Prostate gland (tissue), 2 donors: Measurements from ENCODE around the gene TAAR6. TPM values are rescaled to one million over a fixed set of nuclear protein-coding genes. Genes with fewer than 3 reads are reported as not detected.

ENCODE experiments used
- DNase-seq: peaks from one replicate; pipeline ENCODE4 v3.0.0-alpha.2; 2019; ENCODE audit warnings: low spot score
- H3K27ac ChIP-seq, 2 donors: fragments of 200-600 bp; sonication (generic); 2 replicates each; pipeline ENCODE4 v1.5.1; 2017 to 2019
- H3K27me3 ChIP-seq: fragments of 200-600 bp; sonication (generic); replicated peaks from 2 replicates; pipeline ENCODE4 v1.5.1; 2019; ENCODE audit not compliant: insufficient read depth
- H3K36me3 ChIP-seq, 2 donors: fragments of 200-600 bp; sonication (generic); 1 replicate in 1 of 2; 2 replicates in 1 of 2; pipeline versions ENCODE4 v1.5.1 to v1.8.1; 2017 to 2019
- H3K4me1 ChIP-seq: fragments of 200-600 bp; sonication (generic); replicated peaks from 2 replicates; pipeline ENCODE4 v1.5.1; 2019
- H3K4me3 ChIP-seq, 2 donors: fragments of 200-600 bp; sonication (generic); 2 replicates each; pipeline ENCODE4 v1.5.1; 2017 to 2019
- H3K9me3 ChIP-seq: fragments of 200-600 bp; sonication (generic); 2 replicates; pipeline ENCODE4 v1.5.1; 2017
- CTCF ChIP-seq, 4 experiments: fragments of 200-600 bp in 2 of 4; fragments of 450-650 bp in 2 of 4; sonication (generic) in 2 of 4; IDR thresholded peaks; 1 replicate in 3 of 4; 2 replicates in 1 of 4; pipeline ENCODE4 v1.5.1; 2016 to 2019; ENCODE audit warnings: antibody characterized with exemption in 4 of 4, mild to moderate bottlenecking in 2 of 4, moderate library complexity in 2 of 4
- POLR2A ChIP-seq: fragments of 450-650 bp; IDR thresholded peaks from one replicate; pipeline ENCODE4 v1.6.1; 2016; ENCODE audit warnings: antibody characterized with exemption, mild to moderate bottlenecking
- POLR2AphosphoS5 ChIP-seq: sonication (generic); formaldehyde crosslinking; IDR thresholded peaks from one replicate; pipeline ENCODE4 v1.6.1; 2017; ENCODE audit warnings: antibody characterized with exemption
- WGBS: methylation state at CpG from one replicate; pipeline ENCODE4 v1.1.5; 2018; 5-methylcytosine and 5-hydroxymethylcytosine counted together
- intact Hi-C: fragments of 100-400 bp; cut with DNase I; formaldehyde crosslinking; loops from one replicate; pipeline ENCODE4 v1.14.2; 2022
- total RNA-seq, 2 donors: library from RNA; depleted of rRNA; stranded (reverse); fragments of >200 nt; gene quantifications; one replicate each; pipeline ENCODE4 v1.1.0, GENCODE V29; 2016

TAAR6 gene
- total RNA-seq: not detected

GRCh38 chr6:132570221-132570777 lies at the start of gene TAAR6:
TSS of gene TAAR6 (plus strand) at chr6:132570322. CDS start at chr6:132570322, 0 bp downstream.
- WGBS: 80% methylated on average over 15 of the region's 15 CpGs

GRCh38 chr6:132520953-132521352 lies 49.2 kb upstream of the TAAR6 start:
- TF ChIP-seq POLR2AphosphoS5 (no peak), CTCF (IDR thresholded peaks at IDR 0.05) (no peak), POLR2A (no peak)
- no peaks in the 10 kb centered on the region for H3K27me3 ChIP-seq
- no peak for DNase-seq
- H3K27ac ChIP-seq: no peak overlapping the region
- H3K4me1 ChIP-seq: no peaks in the 10 kb centered on the region
- no peaks in the 10 kb centered on the region for H3K36me3 ChIP-seq
- intact Hi-C loops: no loop called here
- no peaks in the 10 kb centered on the region for H3K9me3 ChIP-seq
- WGBS: 71% methylated on average over 2 of the region's 2 CpGs
- no peak overlapping the region for H3K4me3 ChIP-seq

More at GRCh38 chr6:132570221-132570777, at the start of gene TAAR6:
- Histone ChIP-seq H3K4me3 (no peak within 1 kb of the TSS), H3K27ac (no peak within 1 kb of the TSS), H3K27me3 (peaks cover under 1% of the 10 kb centered on the region), H3K9me3 (no peaks in the 10 kb centered on the region), H3K36me3 (no peaks in the 10 kb centered on the region), H3K4me1 (no peaks in the 10 kb centered on the region)
- no peak for DNase-seq
- intact Hi-C loops: no loop called here
- TF ChIP-seq CTCF (IDR thresholded peaks at IDR 0.05) (no peak), POLR2AphosphoS5 (no peak), POLR2A (no peak)

- H3K27me3 ChIP-seq: no peaks in the 10 kb centered on the region
- 55% methylated on average over 5 of the region's 5 CpGs for WGBS
- no peaks in the 10 kb centered on the region for H3K36me3 ChIP-seq
- no peak overlapping the region for H3K27ac ChIP-seq
- no peak overlapping the region for H3K4me3 ChIP-seq
- H3K4me1 ChIP-seq: no peaks in the 10 kb centered on the region
- intact Hi-C loops: no loop called here
- no peak for TF ChIP-seq CTCF (IDR thresholded peaks at IDR 0.05)
- no peak for TF ChIP-seq POLR2AphosphoS5
- no peak for TF ChIP-seq POLR2A
- H3K9me3 ChIP-seq: no peaks in the 10 kb centered on the region
- no peak for DNase-seq
Measured at GRCh38 chr6:132524646-132525045, 45.5 kb upstream of the TAAR6 start.

- Histone ChIP-seq H3K36me3 (no peaks in the 10 kb centered on the region), H3K27me3 (no peaks in the 10 kb centered on the region), H3K9me3 (no peaks in the 10 kb centered on the region), H3K27ac (no peak overlapping the region), H3K4me1 (no peaks in the 10 kb centered on the region), H3K4me3 (no peak overlapping the region)
- intact Hi-C loops: no loop called here
- WGBS: 82% methylated on average over 4 of the region's 4 CpGs
- no peak for DNase-seq
- TF ChIP-seq POLR2AphosphoS5 (no peak), POLR2A (no peak), CTCF (IDR thresholded peaks at IDR 0.05) (no peak)
Measured at GRCh38 chr6:132525866-132526265, 44.3 kb upstream of the TAAR6 start.

GRCh38 chr6:132526461-132526860 lies 43.7 kb upstream of the TAAR6 start:
- no peaks in the 10 kb centered on the region for H3K4me1 ChIP-seq
- intact Hi-C loops: no loop called here
- no peak for DNase-seq
- H3K27ac ChIP-seq: no peak overlapping the region
- H3K4me3 ChIP-seq: no peak overlapping the region
- H3K36me3 ChIP-seq: no peaks in the 10 kb centered on the region
- H3K27me3 ChIP-seq: no peaks in the 10 kb centered on the region
- H3K9me3 ChIP-seq: no peaks in the 10 kb centered on the region
- 76% methylated on average over 2 of the region's 2 CpGs for WGBS
- TF ChIP-seq POLR2AphosphoS5 (no peak), CTCF (IDR thresholded peaks at IDR 0.05) (no peak), POLR2A (no peak)
